Measurements from ENCODE around the gene SMARCAL1. TPM values are rescaled to one million over a fixed set of nuclear protein-coding genes. Genes with fewer than 3 reads are reported as not detected.

The SMARCAL1 gene
- total and polyA plus RNA-seq, 2 of the 13 experiments (the other 11 are each of a cell fraction or from before 2014, with no cell fraction given), result 12.7 to 21.3 TPM

DNA sequence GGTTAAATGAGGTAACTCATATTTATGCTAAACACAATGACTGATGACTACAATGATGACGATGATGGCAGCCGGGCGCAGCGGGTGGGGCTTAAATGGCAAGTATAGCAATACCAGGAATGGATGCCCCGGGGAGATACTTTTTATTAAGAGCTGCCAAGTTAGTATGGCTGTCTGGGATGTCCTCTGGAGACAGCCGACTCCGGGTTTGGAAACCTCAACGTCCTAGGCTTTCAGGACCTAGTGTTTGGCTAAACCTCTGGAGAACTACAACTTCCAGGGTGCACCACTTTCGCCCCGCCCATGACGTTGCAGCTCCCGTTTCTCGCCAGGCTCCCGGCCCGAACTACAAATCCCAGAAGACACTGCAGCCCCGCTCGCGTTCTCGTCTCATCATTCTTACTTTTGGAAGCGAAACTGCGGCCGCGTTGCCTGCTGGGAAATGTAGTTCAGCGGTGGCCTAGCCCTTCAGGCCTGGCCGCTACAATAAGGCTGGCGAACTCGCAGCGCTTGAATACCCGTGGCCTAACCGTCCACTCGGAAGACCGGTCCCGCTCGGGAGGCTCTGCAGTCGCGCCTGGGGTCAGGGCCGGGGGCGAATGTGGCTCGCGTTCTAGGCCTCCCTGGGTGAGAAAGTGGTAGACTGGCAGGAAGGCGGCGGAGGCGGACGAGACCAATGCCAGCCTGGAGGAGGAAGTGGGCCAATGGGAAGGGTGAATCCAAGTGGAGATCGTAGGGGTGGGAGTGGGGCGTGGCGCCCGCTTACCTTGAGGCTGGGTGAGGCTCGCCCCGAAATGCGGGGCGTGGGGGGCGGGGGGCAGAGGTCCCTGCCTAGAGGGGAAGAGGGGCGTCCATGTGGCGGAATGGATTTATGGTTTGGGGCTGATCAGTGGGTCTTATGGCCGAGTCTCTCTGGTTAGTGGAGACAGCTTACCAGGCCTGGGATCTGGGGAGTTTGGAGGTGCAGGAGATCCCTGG is at the start of gene SMARCAL1 (continued):
- TF ChIP-seq ZBTB49 (CRISPR knock-in tag; IDR thresholded peaks at IDR 0.05; ENCODE audit: borderline replicate concordance) (peak; percentile 87; the same call in 1 of the 2 replicates), CENPT (CRISPR knock-in tag; IDR thresholded peaks at IDR 0.05; ENCODE audit: low read depth) (no peak), ZNF552 (CRISPR knock-in tag; IDR thresholded peaks at IDR 0.05; ENCODE audit: borderline replicate concordance) (peak; percentile 89), ZFY (CRISPR knock-in tag; IDR thresholded peaks at IDR 0.05) (peak; percentile 100), ZNF768 (CRISPR knock-in tag; IDR thresholded peaks at IDR 0.05) (peak; percentile 79), SMAD9 (CRISPR knock-in tag; IDR thresholded peaks at IDR 0.05) (no peak; the same call in 1 of the 2 replicates), ZNF136 (CRISPR knock-in tag; IDR thresholded peaks at IDR 0.05; ENCODE audit: low read depth) (peak; percentile 90; the same call in 1 of the 2 replicates), NONO (IDR thresholded peaks at IDR 0.05) (no peak), NONO (CRISPR knock-in tag; conservative IDR thresholded peaks at IDR 0.05) (peak; percentile 91), FLYWCH1 (CRISPR knock-in tag; IDR thresholded peaks at IDR 0.05) (no peak), KAT8 (CRISPR knock-in tag; IDR thresholded peaks at IDR 0.05) (peak; percentile 92), ZNF256 (CRISPR knock-in tag; conservative IDR thresholded peaks at IDR 0.05) (no peak), ZNF615 (CRISPR knock-in tag; IDR thresholded peaks at IDR 0.05; ENCODE audit: borderline replicate concordance) (peak; percentile 82; the same call in 1 of the 2 replicates), ZNF709 (CRISPR knock-in tag; IDR thresholded peaks at IDR 0.05) (peak; percentile 87; the same call in 1 of the 2 replicates), TMF1 (CRISPR knock-in tag; IDR thresholded peaks at IDR 0.05; ENCODE audit: low read depth) (peak; percentile 86; the same call in 1 of the 2 replicates), ZNF18 (CRISPR knock-in tag; IDR thresholded peaks at IDR 0.05; ENCODE audit: insufficient replicate concordance) (peak; percentile 75), ZSCAN25 (CRISPR knock-in tag; IDR thresholded peaks at IDR 0.05) (peak; percentile 72; the same call in 1 of the 2 replicates), ZNF431 (CRISPR knock-in tag; IDR thresholded peaks at IDR 0.05; ENCODE audit: borderline replicate concordance, low read depth) (no peak), SOX13 (IDR thresholded peaks at IDR 0.05) (no peak), SOX13 (CRISPR knock-in tag; conservative IDR thresholded peaks at IDR 0.05 in 1 of 2, IDR thresholded peaks at IDR 0.05 in 1 of 2) (peak in 1 of 2 experiments; percentile 19; a peak in 1 of 4 replicates), NFKB2 (CRISPR knock-in tag; IDR thresholded peaks at IDR 0.05; ENCODE audit: borderline replicate concordance) (peak; percentile 96)
- TF ChIP-seq, protein P1, sequence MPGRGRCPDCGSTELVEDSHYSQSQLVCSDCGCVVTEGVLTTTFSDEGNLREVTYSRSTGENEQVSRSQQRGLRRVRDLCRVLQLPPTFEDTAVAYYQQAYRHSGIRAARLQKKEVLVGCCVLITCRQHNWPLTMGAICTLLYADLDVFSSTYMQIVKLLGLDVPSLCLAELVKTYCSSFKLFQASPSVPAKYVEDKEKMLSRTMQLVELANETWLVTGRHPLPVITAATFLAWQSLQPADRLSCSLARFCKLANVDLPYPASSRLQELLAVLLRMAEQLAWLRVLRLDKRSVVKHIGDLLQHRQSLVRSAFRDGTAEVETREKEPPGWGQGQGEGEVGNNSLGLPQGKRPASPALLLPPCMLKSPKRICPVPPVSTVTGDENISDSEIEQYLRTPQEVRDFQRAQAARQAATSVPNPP (CRISPR knock-in tag; IDR thresholded peaks at IDR 0.05), result no peak; the same call in 1 of the 2 replicates
- TF ChIP-seq, protein P2, sequence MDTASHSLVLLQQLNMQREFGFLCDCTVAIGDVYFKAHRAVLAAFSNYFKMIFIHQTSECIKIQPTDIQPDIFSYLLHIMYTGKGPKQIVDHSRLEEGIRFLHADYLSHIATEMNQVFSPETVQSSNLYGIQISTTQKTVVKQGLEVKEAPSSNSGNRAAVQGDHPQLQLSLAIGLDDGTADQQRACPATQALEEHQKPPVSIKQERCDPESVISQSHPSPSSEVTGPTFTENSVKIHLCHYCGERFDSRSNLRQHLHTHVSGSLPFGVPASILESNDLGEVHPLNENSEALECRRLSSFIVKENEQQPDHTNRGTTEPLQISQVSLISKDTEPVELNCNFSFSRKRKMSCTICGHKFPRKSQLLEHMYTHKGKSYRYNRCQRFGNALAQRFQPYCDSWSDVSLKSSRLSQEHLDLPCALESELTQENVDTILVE (CRISPR knock-in tag; IDR thresholded peaks at IDR 0.05), result peak; percentile 80
